Mucosa of stomach (tissue), 1 donor: ENCODE data around the gene ASCL5.

ENCODE experiments used
- H3K27me3 ChIP-seq: one replicate; pipeline ENCODE4 v1.7.0; 2013; ENCODE audit warnings: mild to moderate bottlenecking, low read length; ENCODE audit not compliant: control insufficient read depth, insufficient read depth
- H3K36me3 ChIP-seq: one replicate; pipeline ENCODE4 v1.7.0; 2013; ENCODE audit warnings: low read length; ENCODE audit not compliant: control insufficient read depth, insufficient read depth
- H3K4me1 ChIP-seq: one replicate; pipeline ENCODE4 v1.7.0; 2013; ENCODE audit warnings: mild to moderate bottlenecking, low read length; ENCODE audit not compliant: control insufficient read depth, insufficient read depth
- H3K4me3 ChIP-seq: one replicate; pipeline ENCODE4 v1.7.0; 2013; ENCODE audit warnings: low read length
- H3K9ac ChIP-seq: one replicate; pipeline ENCODE4 v1.7.0; 2013; ENCODE audit warnings: mild to moderate bottlenecking, low read length, moderate library complexity
- H3K9me3 ChIP-seq: one replicate; pipeline ENCODE4 v1.7.0; 2013; ENCODE audit warnings: mild to moderate bottlenecking, low read length, moderate library complexity; ENCODE audit not compliant: control insufficient read depth
- donor health status: Pancreatic carcinoma.

The ASCL5 gene

GRCh38 chr1:201126832-201127754, at the start of gene ASCL5:
ASCL5 (minus strand) TSS chr1:201127184; CDS start chr1:201115372, 11,812 bp downstream.
- peak within 1 kb of the TSS; percentile 43 for H3K9ac ChIP-seq
- no peak within 1 kb of the TSS for H3K4me3 ChIP-seq
- no peaks in the 10 kb centered on the region for H3K36me3 ChIP-seq
- peaks cover 16% of the 10 kb centered on the region for H3K4me1 ChIP-seq
- no peaks in the 10 kb centered on the region for H3K9me3 ChIP-seq
- H3K27me3 ChIP-seq: peaks cover 19% of the 10 kb centered on the region

DNA sequence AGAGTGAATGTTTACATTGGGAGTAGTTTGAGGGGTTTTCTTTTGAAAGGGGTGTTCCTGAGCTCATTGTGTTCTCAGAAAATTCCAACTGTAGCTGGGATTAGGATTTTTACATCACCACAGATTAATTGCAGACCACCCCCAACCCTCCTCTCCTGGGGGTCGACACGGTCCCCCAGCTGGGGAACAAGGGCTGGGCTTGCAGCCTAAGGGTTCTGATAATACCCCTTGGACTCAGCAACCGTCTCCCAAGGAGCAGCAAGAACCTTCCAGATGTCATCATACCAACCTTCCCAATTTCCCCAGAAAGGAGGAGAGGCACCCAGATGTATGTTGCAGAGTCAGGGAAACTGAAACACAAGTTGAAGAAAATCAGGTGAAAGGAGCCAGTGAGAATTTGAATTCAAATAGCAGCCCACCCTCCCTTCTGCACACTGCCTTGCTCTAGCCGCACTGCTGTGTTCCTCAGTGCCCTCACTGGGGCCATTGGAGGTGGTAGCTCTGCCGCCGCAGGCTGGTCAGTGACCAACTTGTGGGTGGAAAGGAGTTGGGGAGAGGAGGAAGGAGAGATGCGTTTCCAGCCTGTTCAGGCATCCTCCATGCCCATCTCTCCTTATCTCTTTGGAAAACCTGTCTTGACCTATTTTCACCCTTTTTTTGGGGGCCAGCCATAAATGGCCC, 49.0 kb upstream of the ASCL5 start:
- Histone ChIP-seq H3K4me3 (no peak overlapping the region), H3K27me3 (no peaks in the 10 kb centered on the region), H3K36me3 (no peaks in the 10 kb centered on the region), H3K4me1 (peaks cover 45% of the 10 kb centered on the region), H3K9ac (no peak overlapping the region), H3K9me3 (peaks cover 5% of the 10 kb centered on the region)

- Histone ChIP-seq H3K4me3 (no peak overlapping the region), H3K36me3 (no peaks in the 10 kb centered on the region), H3K4me1 (peaks cover 52% of the 10 kb centered on the region), H3K9me3 (no peaks in the 10 kb centered on the region), H3K9ac (no peak overlapping the region), H3K27me3 (no peaks in the 10 kb centered on the region)
Observed at GRCh38 chr1:201173736-201174135, 46.8 kb upstream of the ASCL5 start.

GRCh38 chr1:201172999-201173610, 46.1 kb upstream of the ASCL5 start:
- H3K27me3 ChIP-seq: no peaks in the 10 kb centered on the region
- peaks cover 52% of the 10 kb centered on the region for H3K4me1 ChIP-seq
- no peaks in the 10 kb centered on the region for H3K9me3 ChIP-seq
- H3K36me3 ChIP-seq: no peaks in the 10 kb centered on the region
- no peak overlapping the region for H3K9ac ChIP-seq
- no peak overlapping the region for H3K4me3 ChIP-seq

GRCh38 chr1:201172326-201172725, 45.3 kb upstream of the ASCL5 start:
- Histone ChIP-seq H3K4me1 (peaks cover 50% of the 10 kb centered on the region), H3K4me3 (no peak overlapping the region), H3K9ac (no peak overlapping the region), H3K27me3 (no peaks in the 10 kb centered on the region), H3K9me3 (no peaks in the 10 kb centered on the region), H3K36me3 (no peaks in the 10 kb centered on the region)

DNA sequence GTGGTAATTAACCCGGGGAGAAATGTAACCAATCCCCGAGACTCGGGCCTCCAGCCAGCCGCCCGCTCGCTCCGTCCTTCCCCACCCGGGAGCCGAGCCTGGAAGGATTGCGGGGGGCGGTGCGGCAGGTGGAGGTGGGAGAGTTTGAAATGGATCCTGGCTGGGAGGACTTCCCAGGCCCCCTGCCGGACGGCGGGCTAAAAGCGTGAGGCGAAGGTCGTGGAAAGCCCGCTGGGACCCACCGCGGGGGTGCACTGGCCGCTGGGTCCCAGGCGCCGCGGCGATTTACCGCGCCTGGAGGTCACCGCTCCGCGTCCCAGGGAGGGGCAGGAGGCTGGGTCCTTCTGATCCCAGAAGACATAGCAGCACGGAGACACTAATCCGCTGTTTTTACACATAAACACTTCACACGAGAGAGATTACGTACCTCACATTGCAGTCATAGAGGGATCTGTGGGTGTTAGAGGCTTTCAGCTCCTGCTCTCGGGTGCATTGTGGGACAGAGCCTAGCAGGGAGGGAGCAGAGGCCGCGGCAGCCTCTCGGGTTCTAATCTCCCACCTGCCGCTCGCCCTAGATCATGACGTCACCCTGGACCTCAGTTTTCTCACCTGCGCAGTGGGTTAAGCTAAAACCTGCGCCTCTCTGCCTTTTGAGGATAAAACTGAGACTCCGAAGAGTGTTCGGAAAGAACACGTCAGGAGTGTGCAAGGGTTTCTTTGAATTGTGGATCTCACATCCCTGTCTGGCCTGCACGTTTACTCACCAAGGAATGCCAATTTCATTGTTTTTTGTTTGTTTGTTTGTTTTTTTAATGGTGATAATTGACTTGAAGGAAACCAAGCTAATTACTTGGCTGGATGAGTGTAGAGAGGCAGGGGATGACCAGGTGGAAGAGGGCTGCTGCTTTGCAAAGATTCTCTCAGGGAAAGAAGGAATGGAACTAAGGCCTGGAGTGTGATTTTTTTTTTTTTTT, 44.4 kb upstream of the ASCL5 start:
- no peaks in the 10 kb centered on the region for H3K27me3 ChIP-seq
- H3K4me1 ChIP-seq: peaks cover 40% of the 10 kb centered on the region
- no peaks in the 10 kb centered on the region for H3K9me3 ChIP-seq
- peak overlapping the region; percentile 69 for H3K4me3 ChIP-seq
- no peaks in the 10 kb centered on the region for H3K36me3 ChIP-seq
- H3K9ac ChIP-seq: peak overlapping the region; percentile 85

DNA sequence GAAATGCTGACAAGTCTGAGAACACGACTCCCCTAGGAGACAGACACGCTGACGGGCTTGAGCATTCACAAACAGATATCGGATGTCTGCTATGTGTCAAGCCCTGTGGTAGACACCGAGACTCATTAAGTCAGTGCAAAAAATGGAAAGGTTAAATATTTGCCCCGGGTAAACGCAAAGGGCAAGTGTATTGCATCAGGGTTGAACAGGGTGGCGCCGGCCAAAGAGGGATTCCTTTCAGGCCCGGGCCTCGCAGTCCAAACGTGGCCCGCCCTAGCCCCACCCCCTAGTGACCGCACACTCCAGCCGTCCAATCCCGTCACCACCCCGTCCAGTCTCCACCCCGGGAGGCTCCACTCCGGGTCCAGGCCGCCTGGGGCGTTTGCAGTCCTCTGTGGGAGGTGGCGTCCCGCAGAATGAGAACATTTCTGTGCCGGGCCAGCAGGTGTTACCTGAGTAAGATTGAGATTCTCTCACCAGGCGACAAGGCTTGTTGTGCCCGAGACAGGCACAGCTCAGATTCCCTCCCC, 43.6 kb upstream of the ASCL5 start:
- H3K9me3 ChIP-seq: no peaks in the 10 kb centered on the region
- peaks cover 33% of the 10 kb centered on the region for H3K4me1 ChIP-seq
- H3K4me3 ChIP-seq: peak overlapping the region; percentile 69
- H3K36me3 ChIP-seq: no peaks in the 10 kb centered on the region
- H3K27me3 ChIP-seq: no peaks in the 10 kb centered on the region
- H3K9ac ChIP-seq: peak overlapping the region; percentile 85

DNA sequence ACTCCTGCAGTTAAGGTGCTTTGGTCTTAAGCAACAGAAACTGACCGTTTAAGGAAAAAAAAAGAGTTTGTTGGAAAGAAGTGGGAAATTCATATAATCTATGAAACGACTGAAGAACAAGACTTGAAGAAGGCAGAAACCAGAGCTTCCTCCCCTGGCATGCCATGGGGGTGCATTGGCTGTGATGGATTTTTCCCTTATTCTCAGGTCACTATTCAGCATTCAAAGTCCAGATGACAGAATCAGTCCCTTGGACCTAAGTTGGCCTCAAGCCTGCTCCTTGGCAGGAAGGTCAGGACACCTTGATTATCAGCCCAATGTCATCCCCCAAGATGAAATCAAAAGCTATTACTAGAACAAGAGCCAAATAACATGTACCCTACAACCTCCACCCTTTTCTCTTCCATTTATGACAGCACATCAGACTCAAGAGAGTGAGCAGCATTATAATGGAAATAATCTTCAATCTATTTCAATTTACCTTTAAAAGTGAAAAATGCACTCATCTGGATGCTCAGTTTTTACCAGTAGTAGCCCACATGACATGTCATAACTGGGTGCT, 43.1 kb upstream of the ASCL5 start:
- Histone ChIP-seq H3K36me3 (no peaks in the 10 kb centered on the region), H3K9ac (no peak overlapping the region), H3K9me3 (no peaks in the 10 kb centered on the region), H3K4me3 (no peak overlapping the region), H3K27me3 (no peaks in the 10 kb centered on the region), H3K4me1 (peaks cover 29% of the 10 kb centered on the region)

DNA sequence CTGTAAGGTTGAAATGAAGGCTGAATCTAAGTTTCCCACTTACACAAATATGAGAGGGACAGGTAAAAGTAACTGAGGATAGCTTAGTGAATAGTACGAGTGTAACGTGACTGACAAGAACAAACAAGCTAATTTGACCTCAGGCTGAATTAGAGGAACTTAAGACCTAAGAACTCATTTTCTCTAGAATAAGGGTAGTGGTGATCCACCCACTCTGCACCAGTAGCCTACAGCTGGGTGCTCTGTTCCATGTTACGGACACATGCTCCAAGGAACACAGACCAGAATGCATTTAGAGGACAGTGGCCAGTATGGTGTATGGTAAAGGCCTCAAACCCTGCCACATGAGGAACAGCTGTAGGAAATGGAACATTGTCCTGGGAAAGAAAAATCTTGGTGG, 42.2 kb upstream of the ASCL5 start:
- Histone ChIP-seq H3K4me1 (peaks cover 24% of the 10 kb centered on the region), H3K36me3 (no peaks in the 10 kb centered on the region), H3K9ac (no peak overlapping the region)

DNA sequence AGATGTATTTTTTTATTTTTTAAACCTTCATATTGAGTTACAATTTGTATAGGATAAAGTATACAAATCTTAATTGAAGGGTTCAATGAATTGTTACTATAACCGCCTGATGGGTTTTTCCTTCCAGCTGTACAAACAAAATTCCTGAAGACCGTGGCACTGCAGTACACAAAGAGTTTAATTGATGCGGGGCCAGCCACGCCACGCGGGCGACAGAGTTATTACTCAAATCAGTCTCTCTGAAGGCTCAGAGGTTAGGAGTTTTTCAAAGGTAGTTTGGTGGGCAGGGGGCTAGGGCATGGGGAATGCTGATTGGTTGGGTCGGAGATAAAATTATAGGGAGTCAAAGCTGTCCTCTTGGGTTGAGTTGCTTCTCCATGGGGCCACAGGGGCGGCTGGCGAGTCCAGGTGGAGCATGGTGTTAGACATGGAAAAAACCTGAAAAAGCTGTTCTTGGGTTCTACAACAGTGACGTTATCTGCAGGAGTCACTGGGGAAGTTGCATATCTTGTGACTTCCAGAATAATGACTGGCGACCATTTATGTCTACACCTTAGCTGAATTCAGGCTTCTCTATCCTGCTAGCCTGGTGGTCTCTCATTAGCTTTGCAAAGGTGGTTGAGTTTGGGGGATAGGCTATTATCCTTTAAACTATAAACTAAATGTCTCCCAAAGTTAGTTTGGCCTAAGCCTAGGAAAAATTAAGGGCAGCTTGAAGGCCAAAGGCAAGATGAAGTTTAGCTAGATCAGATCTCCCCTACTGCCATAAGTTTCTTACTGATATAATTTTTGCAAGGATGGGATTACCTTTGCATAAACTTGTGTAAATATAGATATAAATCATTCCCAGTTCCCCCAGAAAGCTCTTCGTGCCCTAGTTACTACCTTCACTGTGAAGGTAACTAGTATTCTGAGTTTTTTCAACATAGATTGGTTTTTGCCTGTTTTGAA, 40.3 kb upstream of the ASCL5 start:
- Histone ChIP-seq H3K27me3 (no peaks in the 10 kb centered on the region), H3K36me3 (no peaks in the 10 kb centered on the region), H3K9me3 (no peaks in the 10 kb centered on the region), H3K4me3 (no peak overlapping the region), H3K4me1 (peaks cover 20% of the 10 kb centered on the region), H3K9ac (no peak overlapping the region)

More for the DNA sequence above, 42.2 kb upstream of the ASCL5 start:
- no peak overlapping the region for H3K4me3 ChIP-seq
- no peaks in the 10 kb centered on the region for H3K9me3 ChIP-seq
- no peaks in the 10 kb centered on the region for H3K27me3 ChIP-seq
